ENCODE results near the gene MZT2A.
"Not testable (repeated sequence)": the region's sequence is repeated elsewhere in the genome, so short reads cannot be mapped to it uniquely, and the experiment has no call there.

GRCh38 chr2:131533609-131534316 lies 41.6 kb upstream of the MZT2A start:
- not testable (repeated sequence) for TF ChIP-seq STAT6 (CRISPR knock-in tag; IDR thresholded peaks at IDR 0.05); ZNF253 (CRISPR knock-in tag; conservative IDR thresholded peaks at IDR 0.05)

Data from K562 (cell line).